Nephron progenitor cell (in vitro differentiated cells): ENCODE measurements around the gene FSTL4.

Source experiments
- DNase-seq: peaks from one replicate; pipeline ENCODE4 v3.0.0; 2021
- H3K27ac Mint-ChIP-seq: 2 replicates; pipeline ENCODE4 v1.8.0; 2021; ENCODE audit warnings: mild to moderate bottlenecking, moderate library complexity, mixed read lengths
- H3K27me3 Mint-ChIP-seq: 2 replicates; pipeline ENCODE4 v1.8.0; 2021; ENCODE audit warnings: mild to moderate bottlenecking, low read depth, mixed read lengths; ENCODE audit not compliant: poor library complexity
- H3K36me3 Mint-ChIP-seq: 2 replicates; pipeline ENCODE4 v1.8.0; 2021; ENCODE audit warnings: low read depth, mixed read lengths
- H3K4me1 Mint-ChIP-seq: 2 replicates; pipeline ENCODE4 v1.8.0; 2021; ENCODE audit warnings: mixed read lengths
- H3K4me3 Mint-ChIP-seq: 2 replicates; pipeline ENCODE4 v1.8.0; 2021; ENCODE audit warnings: mild to moderate bottlenecking, moderate library complexity, mixed read lengths
- H3K9me3 Mint-ChIP-seq: 2 replicates; pipeline ENCODE4 v1.8.0; 2021; ENCODE audit warnings: mild to moderate bottlenecking, moderate library complexity, mixed read lengths
- CTCF ChIP-seq: fragments of 200-600 bp; sonication (generic); IDR thresholded peaks from 2 replicates; pipeline ENCODE4 v1.5.0; 2021; ENCODE audit warnings: antibody characterized with exemption

Gene FSTL4

GRCh38 chr5:133244242-133244641 lies 368.1 kb downstream of the FSTL4 start:
- Mint-ChIP-seq H3K36me3 (no peaks in the 10 kb centered on the region), H3K4me1 (peaks cover 29% of the 10 kb centered on the region), H3K27ac (no peak overlapping the region), H3K9me3 (peaks cover 5% of the 10 kb centered on the region), H3K27me3 (peaks cover 4% of the 10 kb centered on the region), H3K4me3 (no peak overlapping the region)
- TF ChIP-seq CTCF = no peak
- DNase-seq = no peak

- no peaks in the 10 kb centered on the region for H3K36me3 Mint-ChIP-seq
- H3K4me1 Mint-ChIP-seq = peaks cover 29% of the 10 kb centered on the region
Observed at GRCh38 chr5:133243196-133243595, 369.1 kb downstream of the FSTL4 start.

GRCh38 chr5:133242221-133242835 lies 370.0 kb downstream of the FSTL4 start:
- peaks cover 29% of the 10 kb centered on the region for H3K4me1 Mint-ChIP-seq
- H3K27ac Mint-ChIP-seq = no peak overlapping the region
- no peak overlapping the region for H3K4me3 Mint-ChIP-seq
- TF ChIP-seq CTCF = no peak
- no peaks in the 10 kb centered on the region for H3K36me3 Mint-ChIP-seq
- no peak for DNase-seq
- H3K9me3 Mint-ChIP-seq = peaks cover 5% of the 10 kb centered on the region
- H3K27me3 Mint-ChIP-seq = peaks cover 2% of the 10 kb centered on the region

More at GRCh38 chr5:133243196-133243595, 369.1 kb downstream of the FSTL4 start:
- peaks cover 5% of the 10 kb centered on the region for H3K9me3 Mint-ChIP-seq
- DNase-seq = no peak
- no peak overlapping the region for H3K27ac Mint-ChIP-seq
- no peaks in the 10 kb centered on the region for H3K27me3 Mint-ChIP-seq
- H3K4me3 Mint-ChIP-seq = no peak overlapping the region
- no peak for TF ChIP-seq CTCF

- peaks cover 5% of the 10 kb centered on the region for H3K9me3 Mint-ChIP-seq
- no peak for TF ChIP-seq CTCF
- H3K27me3 Mint-ChIP-seq = peaks cover 5% of the 10 kb centered on the region
- H3K4me3 Mint-ChIP-seq = no peak overlapping the region
- no peak for DNase-seq
- H3K4me1 Mint-ChIP-seq = peaks cover 34% of the 10 kb centered on the region
- H3K36me3 Mint-ChIP-seq = no peaks in the 10 kb centered on the region
- H3K27ac Mint-ChIP-seq = no peak overlapping the region
Observed at GRCh38 chr5:133241179-133242092, 370.9 kb downstream of the FSTL4 start.

- DNase-seq = no peak
- Mint-ChIP-seq H3K9me3 (peaks cover 5% of the 10 kb centered on the region), H3K36me3 (no peaks in the 10 kb centered on the region), H3K27ac (no peak overlapping the region), H3K27me3 (peaks cover 5% of the 10 kb centered on the region), H3K4me1 (peaks cover 27% of the 10 kb centered on the region), H3K4me3 (no peak overlapping the region)
- TF ChIP-seq CTCF = no peak
Observed at GRCh38 chr5:133240425-133241091, 371.8 kb downstream of the FSTL4 start.
